ENCODE measurements around the gene KANSL1. TPM values are rescaled to one million over a fixed set of nuclear protein-coding genes. Genes with fewer than 3 reads are reported as not detected.

Gene KANSL1
- total and polyA plus RNA-seq, 9 of the 15 experiments (the other 6 are each of a cell fraction or from before 2014, with no cell fraction given): 3.6 to 55.4 (median 31.8) TPM

DNA sequence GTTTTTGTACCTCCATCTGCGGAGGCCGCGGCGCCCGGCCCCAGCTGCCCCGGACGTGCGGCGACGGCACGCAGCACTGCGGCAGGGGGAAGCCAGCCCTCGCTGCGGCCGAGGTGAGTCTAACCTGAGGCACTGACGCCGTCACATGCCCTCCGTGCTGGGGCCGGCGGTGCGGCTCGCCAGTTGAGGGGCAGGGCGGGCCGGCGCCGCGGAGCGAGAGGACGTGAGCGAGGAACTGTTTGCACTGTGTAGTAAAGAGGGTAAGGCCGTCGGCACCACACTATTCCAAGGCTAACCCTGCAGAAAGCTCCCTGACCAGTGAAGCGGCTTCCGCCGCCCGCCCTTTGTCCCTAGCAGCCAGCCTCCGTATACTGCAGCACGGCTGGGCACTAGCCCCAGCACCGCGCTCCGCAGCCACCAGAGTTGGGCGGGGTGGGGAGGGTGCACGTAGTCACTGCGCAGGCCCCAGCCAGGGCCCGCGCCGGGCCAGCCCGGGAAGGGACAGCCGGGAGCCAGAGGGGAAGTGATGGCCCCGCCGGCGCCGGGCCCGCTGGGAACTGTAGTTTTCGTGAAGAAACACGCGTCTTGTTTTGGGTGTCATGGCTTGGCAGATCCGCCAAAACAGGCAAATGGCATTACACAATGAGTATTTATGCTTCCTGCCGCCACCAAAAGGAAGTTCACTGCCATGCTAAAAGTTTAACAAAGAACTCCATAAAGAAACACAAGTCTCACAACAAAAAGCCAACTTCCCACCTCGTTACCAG, 580 bp upstream of the KANSL1 start (continued):
- TF ChIP-seq SMAD1 (IDR thresholded peaks at IDR 0.05; ENCODE audit: low read depth, low read length, partially characterized antibody) (peak; percentile 75), ZNF232 (CRISPR knock-in tag; IDR thresholded peaks at IDR 0.05) (peak; percentile 48; the same call in 1 of the 2 replicates), TSHZ1 (CRISPR knock-in tag; IDR thresholded peaks at IDR 0.05) (no peak), ESRRB (CRISPR knock-in tag; IDR thresholded peaks at IDR 0.05; ENCODE audit: borderline replicate concordance) (no peak), ZKSCAN8 (CRISPR knock-in tag; IDR thresholded peaks at IDR 0.05) (no peak), KDM2B (CRISPR knock-in tag; IDR thresholded peaks at IDR 0.05) (peak; percentile 45), CTBP1 (IDR thresholded peaks at IDR 0.05; ENCODE audit: borderline replicate concordance) (peak; percentile 91; the same call in 1 of the 2 replicates), ZNF764 (CRISPR knock-in tag; IDR thresholded peaks at IDR 0.05; ENCODE audit: low read depth) (no peak), TAF15 (IDR thresholded peaks at IDR 0.05; ENCODE audit: low read depth, low read length) (no peak), ZNF316 (IDR thresholded peaks at IDR 0.05) (no peak), ILK (tag; IDR thresholded peaks at IDR 0.05; ENCODE audit: borderline replicate concordance, low read depth) (no peak), CREBBP (IDR thresholded peaks at IDR 0.05; ENCODE audit: low read depth, low read length) (no peak), RAD21 (CRISPR knock-in tag; conservative IDR thresholded peaks at IDR 0.05 in 1 of 2, IDR thresholded peaks at IDR 0.05 in 1 of 2) (no peak), SNIP1 (IDR thresholded peaks at IDR 0.05; ENCODE audit: low read depth) (no peak), NR3C1 (CRISPR knock-in tag; IDR thresholded peaks at IDR 0.05) (peak; percentile 57; the same call in 1 of the 2 replicates)
- TF ChIP-seq, protein P1, sequence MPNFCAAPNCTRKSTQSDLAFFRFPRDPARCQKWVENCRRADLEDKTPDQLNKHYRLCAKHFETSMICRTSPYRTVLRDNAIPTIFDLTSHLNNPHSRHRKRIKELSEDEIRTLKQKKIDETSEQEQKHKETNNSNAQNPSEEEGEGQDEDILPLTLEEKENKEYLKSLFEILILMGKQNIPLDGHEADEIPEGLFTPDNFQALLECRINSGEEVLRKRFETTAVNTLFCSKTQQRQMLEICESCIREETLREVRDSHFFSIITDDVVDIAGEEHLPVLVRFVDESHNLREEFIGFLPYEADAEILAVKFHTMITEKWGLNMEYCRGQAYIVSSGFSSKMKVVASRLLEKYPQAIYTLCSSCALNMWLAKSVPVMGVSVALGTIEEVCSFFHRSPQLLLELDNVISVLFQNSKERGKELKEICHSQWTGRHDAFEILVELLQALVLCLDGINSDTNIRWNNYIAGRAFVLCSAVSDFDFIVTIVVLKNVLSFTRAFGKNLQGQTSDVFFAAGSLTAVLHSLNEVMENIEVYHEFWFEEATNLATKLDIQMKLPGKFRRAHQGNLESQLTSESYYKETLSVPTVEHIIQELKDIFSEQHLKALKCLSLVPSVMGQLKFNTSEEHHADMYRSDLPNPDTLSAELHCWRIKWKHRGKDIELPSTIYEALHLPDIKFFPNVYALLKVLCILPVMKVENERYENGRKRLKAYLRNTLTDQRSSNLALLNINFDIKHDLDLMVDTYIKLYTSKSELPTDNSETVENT (CRISPR knock-in tag; IDR thresholded peaks at IDR 0.05): peak; percentile 89; the same call in 1 of the 2 replicates
- TF ChIP-seq, protein P2, sequence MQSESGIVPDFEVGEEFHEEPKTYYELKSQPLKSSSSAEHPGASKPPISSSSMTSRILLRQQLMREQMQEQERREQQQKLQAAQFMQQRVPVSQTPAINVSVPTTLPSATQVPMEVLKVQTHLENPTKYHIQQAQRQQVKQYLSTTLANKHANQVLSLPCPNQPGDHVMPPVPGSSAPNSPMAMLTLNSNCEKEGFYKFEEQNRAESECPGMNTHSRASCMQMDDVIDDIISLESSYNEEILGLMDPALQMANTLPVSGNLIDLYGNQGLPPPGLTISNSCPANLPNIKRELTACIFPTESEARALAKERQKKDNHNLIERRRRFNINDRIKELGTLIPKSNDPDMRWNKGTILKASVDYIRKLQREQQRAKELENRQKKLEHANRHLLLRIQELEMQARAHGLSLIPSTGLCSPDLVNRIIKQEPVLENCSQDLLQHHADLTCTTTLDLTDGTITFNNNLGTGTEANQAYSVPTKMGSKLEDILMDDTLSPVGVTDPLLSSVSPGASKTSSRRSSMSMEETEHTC (IDR thresholded peaks at IDR 0.05): no peak
- TF ChIP-seq, protein P3, sequence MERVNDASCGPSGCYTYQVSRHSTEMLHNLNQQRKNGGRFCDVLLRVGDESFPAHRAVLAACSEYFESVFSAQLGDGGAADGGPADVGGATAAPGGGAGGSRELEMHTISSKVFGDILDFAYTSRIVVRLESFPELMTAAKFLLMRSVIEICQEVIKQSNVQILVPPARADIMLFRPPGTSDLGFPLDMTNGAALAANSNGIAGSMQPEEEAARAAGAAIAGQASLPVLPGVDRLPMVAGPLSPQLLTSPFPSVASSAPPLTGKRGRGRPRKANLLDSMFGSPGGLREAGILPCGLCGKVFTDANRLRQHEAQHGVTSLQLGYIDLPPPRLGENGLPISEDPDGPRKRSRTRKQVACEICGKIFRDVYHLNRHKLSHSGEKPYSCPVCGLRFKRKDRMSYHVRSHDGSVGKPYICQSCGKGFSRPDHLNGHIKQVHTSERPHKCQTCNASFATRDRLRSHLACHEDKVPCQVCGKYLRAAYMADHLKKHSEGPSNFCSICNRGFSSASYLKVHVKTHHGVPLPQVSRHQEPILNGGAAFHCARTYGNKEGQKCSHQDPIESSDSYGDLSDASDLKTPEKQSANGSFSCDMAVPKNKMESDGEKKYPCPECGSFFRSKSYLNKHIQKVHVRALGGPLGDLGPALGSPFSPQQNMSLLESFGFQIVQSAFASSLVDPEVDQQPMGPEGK (CRISPR knock-in tag; IDR thresholded peaks at IDR 0.05; ENCODE audit: borderline replicate concordance): no peak

All from K562 (cell line).